HG02852 (cell line): ENCODE results near the gene MRPL24.

Experiments used
- ATAC-seq: cut with Tn5 transposase; IDR thresholded peaks from one replicate; pipeline ENCODE4 v1.9.1; 2021; ENCODE audit warnings: mild to moderate bottlenecking, moderate library complexity; ENCODE audit not compliant: unreplicated experiment

MRPL24 gene

GRCh38 chr1:156692925-156693847 is 47.7 kb downstream of the MRPL24 start:
- ATAC-seq, result no peak

- ATAC-seq, result no peak
Observed at GRCh38 chr1:156692441-156692924, 48.4 kb downstream of the MRPL24 start.

DNA sequence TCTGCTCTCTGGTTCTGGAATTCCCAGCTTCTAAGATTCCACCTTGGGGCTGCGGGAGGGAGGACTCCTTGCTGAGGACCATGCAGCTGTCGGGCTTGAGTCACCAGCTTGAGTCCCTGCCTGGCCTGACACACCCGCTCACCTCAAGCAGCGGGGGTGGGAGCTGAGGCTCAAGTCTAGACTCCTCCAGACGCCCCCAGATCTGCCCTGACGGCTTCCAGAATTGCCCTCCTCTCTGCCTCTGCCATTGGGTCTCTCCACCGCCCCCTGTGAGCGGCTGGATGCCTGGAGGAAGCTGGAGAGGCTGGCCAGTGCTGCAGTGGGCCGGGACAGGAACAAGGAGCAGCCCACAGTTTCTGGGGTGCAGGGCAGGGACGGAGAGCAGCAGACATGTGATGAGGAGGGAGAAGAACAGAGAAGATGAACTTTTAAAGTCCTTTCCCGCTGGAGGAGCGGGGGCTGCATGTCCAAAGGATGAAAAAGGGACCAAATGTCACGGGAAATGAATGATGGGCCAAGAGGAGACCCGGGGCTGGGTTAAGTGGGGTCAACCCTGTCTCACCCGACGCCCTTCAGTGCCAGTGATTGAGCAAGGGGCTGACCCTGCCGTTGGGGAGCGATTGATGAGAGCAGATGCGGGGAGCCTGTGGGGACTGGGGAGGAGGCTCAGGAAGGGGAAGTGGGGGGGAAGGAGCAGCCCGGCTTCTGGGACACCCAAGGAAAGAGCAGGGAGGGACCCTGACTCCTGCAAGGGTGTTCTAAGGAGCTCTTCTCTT is 49.0 kb downstream of the MRPL24 start:
- no peak for ATAC-seq

- no peak for ATAC-seq
Observed at GRCh38 chr1:156691191-156691590, 49.7 kb downstream of the MRPL24 start.

- no peak for ATAC-seq
Observed at GRCh38 chr1:156690675-156691036, 50.2 kb downstream of the MRPL24 start.

DNA sequence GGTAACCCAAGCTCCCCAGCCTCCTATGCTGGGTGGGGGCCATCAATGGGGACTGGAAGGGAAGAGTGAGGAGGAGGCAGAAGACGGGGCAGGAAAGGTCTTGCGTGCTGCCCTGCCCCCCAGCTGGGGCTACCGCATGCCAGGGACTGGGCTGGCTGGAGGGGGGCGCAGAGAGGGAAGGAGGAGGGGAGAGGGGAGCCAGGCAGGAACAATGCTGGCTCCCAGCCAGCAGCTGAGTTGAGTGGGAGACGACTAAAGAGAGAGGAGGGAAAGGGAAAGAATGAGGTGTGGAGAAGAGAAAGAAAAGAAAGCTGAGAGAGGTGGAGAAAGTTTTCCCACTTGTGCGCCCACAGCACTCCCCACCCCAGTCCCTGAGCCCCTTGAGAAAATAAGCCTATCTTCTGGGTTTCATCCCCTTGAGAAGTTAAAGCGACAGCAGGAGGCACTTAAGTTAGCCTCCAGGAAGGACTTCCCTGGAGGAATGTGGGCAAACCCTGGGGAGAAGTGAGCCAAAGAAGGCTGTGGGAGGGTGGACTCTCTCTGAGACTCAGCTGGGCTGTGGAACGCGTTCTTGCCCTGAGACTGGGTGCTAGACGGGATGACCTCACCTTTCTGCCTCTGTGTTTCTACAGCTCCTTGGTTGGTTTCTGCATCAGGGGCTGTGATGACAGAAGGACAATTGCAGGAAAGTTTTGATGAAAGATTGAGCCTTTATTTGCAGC is 50.8 kb downstream of the MRPL24 start:
- no peak for ATAC-seq

GRCh38 chr1:156689035-156689952 is 51.6 kb downstream of the MRPL24 start:
- ATAC-seq, result no peak
